Lower leg skin (tissue), 3 donors: ENCODE data around the gene EGLN1.

ENCODE experiments used
- CTCF ChIP-seq, 3 donors: fragments of 450-650 bp; IDR thresholded peaks; one replicate each; pipeline ENCODE4 v1.5.1; 2016; ENCODE audit warnings: antibody characterized with exemption in 3 of 3, mild to moderate bottlenecking in 3 of 3, moderate library complexity in 2 of 3
- POLR2A ChIP-seq, 2 donors: fragments of 450-650 bp; IDR thresholded peaks; one replicate each; pipeline ENCODE4 v1.6.1; 2016 to 2017; ENCODE audit warnings: antibody characterized with exemption in 2 of 2, mild to moderate bottlenecking in 1 of 2, moderate library complexity in 1 of 2

DNA sequence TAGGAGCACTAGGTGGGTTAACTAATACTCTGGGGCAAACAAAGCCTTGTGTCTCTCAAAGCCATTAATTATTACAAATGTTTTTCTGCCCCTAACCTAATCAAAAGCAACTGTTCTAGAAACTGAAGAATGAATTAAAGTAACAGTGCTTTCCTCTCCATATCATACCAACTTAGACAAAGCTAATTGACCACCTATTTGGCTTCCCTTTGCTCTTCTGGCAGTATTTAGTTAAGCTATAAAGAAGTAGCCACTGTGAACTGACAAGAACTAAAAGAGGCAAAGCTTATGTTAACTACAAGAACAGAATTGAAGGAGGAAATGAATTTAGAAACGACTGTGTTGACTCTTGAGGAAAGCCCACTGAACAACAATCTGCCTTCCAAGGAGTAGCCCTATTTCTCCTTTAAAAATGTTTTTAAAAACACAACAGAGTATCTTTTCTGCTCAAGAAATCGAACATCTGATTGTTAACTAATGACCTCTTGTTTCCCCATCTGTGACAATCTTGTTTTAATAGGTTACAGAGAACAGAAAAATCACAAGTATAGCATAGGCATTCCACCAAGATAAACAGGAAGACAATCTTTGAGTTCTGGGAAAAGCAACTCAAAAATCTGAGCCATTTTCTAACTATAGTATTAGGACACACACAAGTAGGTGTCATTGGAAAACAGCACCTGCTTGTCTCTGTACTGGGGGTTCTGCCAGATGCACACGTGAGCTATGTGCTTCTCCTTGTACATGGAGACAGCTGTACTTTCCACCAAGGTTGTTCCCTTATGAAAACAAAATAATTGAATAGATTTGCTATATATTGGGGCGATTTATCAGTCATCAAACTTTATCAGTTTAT is 3.1 kb upstream of the EGLN1 start:
- TF ChIP-seq POLR2A (IDR thresholded peaks at IDR 0.05) (no peak), CTCF (IDR thresholded peaks at IDR 0.05) (no peak)
